Fibroblast of the aortic adventitia (primary cell): ENCODE data around the gene UNC5A. TPM values are rescaled to one million over a fixed set of nuclear protein-coding genes. Genes with fewer than 3 reads are reported as not detected.

Source experiments
- DNase-seq: peaks from one replicate; pipeline ENCODE4 v3.0.0-alpha.2; 2010; ENCODE audit warnings: low read depth
- H3K4me3 ChIP-seq: 2 replicates; pipeline ENCODE4 v1.5.1; 2011; ENCODE audit warnings: low read depth, mild to moderate bottlenecking, control low read depth, low read length, moderate library complexity
- CTCF ChIP-seq: IDR thresholded peaks from 2 replicates; pipeline ENCODE4 v1.5.1; 2011; ENCODE audit warnings: mild to moderate bottlenecking, low read length, control low read depth, inconsistent platforms; ENCODE audit not compliant: insufficient read depth
- total RNA-seq: library from RNA; depleted of rRNA; stranded (reverse); fragments of >200 nt; gene quantifications from 2 replicates; pipeline ENCODE4 v1.2.3, GENCODE V29; 2012; ENCODE audit warnings: low replicate concordance

UNC5A gene
- total RNA-seq: not detected in 2 replicates

GRCh38 chr5:176810081-176810597 lies at the start of gene UNC5A:
TSS of gene UNC5A (plus strand) at chr5:176810559. CDS start at chr5:176810751, 192 bp downstream.
- no peak for DNase-seq
- H3K4me3 ChIP-seq: peak within 1 kb of the TSS; percentile 28
- no peak for TF ChIP-seq CTCF

- no peak for TF ChIP-seq CTCF
- no peak overlapping the region for H3K4me3 ChIP-seq
- DNase-seq: no peak
Observed at GRCh38 chr5:176761755-176762154, 48.6 kb upstream of the UNC5A start.

GRCh38 chr5:176762489-176762888 lies 47.9 kb upstream of the UNC5A start:
- DNase-seq: no peak

GRCh38 chr5:176765687-176766086 lies 44.7 kb upstream of the UNC5A start:
- DNase-seq: no peak
- H3K4me3 ChIP-seq: no peak overlapping the region
- TF ChIP-seq CTCF: no peak

More at GRCh38 chr5:176762489-176762888, 47.9 kb upstream of the UNC5A start:
- H3K4me3 ChIP-seq: no peak overlapping the region
- no peak for TF ChIP-seq CTCF

GRCh38 chr5:176768174-176768970 lies 42.0 kb upstream of the UNC5A start:
- TF ChIP-seq CTCF: no peak
- no peak for DNase-seq

GRCh38 chr5:176769911-176770310 lies 40.4 kb upstream of the UNC5A start:
- no peak for TF ChIP-seq CTCF
- H3K4me3 ChIP-seq: no peak overlapping the region
- no peak for DNase-seq

More at GRCh38 chr5:176768174-176768970, 42.0 kb upstream of the UNC5A start:
- no peak overlapping the region for H3K4me3 ChIP-seq

- H3K4me3 ChIP-seq: no peak overlapping the region
- TF ChIP-seq CTCF: no peak
- no peak for DNase-seq
Observed at GRCh38 chr5:176770431-176770830, 39.9 kb upstream of the UNC5A start.
